ENCODE data around the gene LDLRAD4. TPM values are rescaled to one million over a fixed set of nuclear protein-coding genes. Genes with fewer than 3 reads are reported as not detected.

The LDLRAD4 gene
- total RNA-seq, 1 experiment from 2014 or later, result 1.7 TPM

- DNase-seq (ENCODE audit: low spot score), result no peak
Measured at GRCh38 chr18:13265008-13265910, 46.7 kb downstream of the LDLRAD4 start.

GRCh38 chr18:13265911-13266217 lies 47.3 kb downstream of the LDLRAD4 start:
- no peak for DNase-seq (ENCODE audit: low spot score)

DNA sequence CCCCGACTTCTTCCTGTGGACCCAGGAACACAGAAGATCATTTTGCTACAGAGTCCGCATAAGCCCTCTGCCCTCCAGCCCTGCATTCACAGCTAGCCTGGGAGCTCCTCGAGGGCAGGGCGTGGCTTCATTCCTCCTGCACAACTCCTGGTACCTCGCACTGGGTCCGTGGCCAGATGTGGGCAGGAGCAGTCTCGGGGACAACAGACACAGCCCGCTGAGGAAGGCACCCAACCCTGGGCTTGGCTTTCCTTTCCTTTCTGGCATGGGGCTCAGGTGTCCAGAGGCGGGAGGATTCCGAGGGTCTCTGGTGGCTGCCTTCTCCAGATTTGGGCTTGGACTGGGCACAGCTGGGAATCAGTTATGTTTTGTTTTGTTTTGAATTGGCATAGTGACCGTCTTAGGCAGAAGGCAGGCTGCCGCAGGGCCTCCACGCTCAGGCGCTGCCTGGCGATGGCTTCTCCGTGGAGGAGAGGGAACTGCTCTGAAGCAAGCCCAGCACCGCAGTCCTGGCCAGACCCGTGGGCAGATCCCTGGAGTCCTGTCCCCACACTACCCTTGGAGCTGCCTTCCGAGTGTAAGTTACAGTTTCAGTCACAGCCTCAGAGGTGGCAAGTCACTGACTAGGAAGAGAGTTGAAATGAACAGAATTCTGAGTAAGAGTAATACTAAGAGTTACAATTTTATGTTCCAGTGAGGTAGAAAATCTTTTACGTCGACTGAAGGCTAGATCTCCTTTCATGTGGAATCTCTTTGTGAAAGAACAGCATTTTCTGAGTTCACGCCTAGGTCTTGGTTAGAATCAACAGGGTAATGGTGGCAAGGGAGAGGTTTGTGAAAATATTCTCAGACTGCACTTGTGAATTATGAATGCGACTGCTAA lies 47.9 kb downstream of the LDLRAD4 start:
- no peak for DNase-seq (ENCODE audit: low spot score)

- DNase-seq (ENCODE audit: low spot score), result no peak
Measured at GRCh38 chr18:13267431-13267873, 48.9 kb downstream of the LDLRAD4 start.

DNA sequence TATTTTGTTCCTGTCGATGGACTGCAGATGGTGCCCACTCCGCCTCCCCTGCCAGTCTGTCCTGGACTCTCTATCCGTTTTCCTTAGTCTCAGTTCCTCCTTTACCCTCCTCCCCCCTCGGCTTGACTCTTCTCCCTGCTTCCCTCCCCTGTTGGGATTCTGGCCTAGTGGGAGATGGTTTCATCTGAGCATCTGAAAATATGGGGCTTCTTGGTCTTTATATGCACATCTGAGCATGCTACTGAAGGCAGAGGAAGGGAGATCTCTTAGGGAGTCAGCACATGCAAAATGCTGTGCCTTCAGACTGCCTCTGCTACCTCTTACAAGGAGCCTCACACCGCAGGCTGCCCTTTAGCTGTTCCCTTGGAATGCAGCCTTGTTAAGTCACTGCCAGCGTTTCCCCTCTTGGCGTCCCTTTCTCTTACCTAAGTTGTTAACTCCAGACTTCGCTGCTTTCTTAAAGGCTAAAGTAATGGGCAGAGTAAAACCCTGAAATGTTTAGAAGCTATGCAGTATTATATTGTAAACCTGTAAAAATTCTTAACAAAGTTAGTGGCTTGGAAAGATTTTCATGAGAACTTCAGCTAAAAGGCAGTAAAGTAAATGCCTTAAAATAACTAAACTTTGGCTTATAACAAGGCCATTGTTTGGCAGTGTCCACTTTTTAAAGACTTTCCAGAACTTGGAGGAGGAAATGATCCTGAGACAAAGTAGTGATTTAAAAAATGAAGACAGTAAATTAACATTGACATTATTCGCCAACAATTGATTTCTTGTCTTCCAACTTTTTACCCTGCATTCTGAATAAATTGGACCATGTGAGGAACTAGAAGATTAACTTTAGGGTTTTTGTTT lies 49.8 kb downstream of the LDLRAD4 start:
- no peak for DNase-seq (ENCODE audit: low spot score)

DNA sequence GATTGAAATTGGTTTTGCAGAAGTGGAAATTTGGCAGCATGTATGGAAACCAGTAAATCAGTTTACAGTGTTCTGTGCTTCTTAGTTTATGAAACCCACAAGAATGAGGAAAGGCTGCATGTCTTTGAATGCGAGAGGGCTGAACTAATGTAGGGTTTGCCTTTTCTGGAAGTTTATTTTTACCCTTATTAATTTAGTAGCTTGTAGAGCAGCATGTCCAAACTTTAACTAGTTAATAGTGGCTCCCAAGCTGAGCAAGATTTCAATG lies 50.4 kb downstream of the LDLRAD4 start:
- DNase-seq (ENCODE audit: low spot score), result no peak

- DNase-seq (ENCODE audit: low spot score), result no peak
Measured at GRCh38 chr18:13269521-13270011, 51.0 kb downstream of the LDLRAD4 start.

DNA sequence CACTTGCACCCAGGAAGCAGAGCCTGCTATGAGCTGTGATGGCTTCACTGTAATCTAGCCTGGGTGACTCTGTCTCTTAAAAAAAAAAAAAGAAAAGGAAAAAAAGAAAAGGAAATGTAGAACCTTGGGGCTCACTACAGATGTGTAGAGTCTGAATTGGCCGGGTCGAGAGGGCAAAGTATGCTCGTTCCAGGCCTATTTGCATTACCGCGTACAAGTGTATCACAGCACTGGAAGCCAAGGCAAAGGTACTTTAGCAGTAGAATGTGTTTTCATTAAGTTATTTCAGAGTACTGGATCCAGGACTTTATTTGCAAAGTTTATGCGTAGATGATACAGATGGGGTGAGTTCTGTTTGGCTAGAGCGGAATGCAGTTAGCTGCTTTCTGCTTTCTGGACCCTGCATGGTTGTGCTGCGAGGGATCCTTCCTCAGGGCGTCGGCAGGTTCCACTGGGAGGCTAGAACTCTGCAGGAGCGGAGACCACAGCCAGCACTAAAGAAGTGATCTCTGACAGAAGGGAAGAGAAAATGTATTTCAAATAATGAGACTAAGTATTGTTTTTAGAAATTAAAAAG lies 51.8 kb downstream of the LDLRAD4 start:
- DNase-seq (ENCODE audit: low spot score), result no peak

DNA sequence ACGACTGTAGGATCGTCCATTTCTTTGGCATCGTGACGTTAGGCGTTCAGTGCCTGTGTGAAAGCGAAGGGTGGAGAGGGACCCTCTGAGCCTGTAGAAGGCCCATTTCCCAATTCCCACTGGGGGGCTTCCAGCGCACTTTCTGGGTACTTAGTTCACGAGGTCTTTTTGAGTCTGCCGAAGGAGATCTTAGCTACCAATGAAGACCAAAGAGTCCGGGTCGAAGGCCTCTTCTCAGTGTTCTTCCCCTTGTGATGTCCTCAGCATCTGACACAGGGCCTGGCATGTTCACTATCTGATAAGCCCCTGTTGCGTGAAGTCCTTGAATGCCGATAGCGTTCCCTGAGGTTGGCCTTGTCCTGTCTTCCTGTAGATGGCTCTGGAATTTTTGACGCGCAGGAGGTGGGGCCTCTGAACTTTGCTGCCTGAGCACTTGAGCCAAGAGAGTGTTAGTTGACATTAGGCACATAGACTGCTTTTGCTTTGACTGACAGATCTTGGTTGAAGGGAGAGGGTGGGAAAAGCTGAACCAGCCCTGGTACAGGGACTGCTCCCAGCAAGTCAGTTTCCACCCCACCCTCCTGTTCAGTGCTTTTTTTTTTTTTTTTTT lies 52.8 kb downstream of the LDLRAD4 start:
- DNase-seq (ENCODE audit: low spot score), result no peak

GRCh38 chr18:13272416-13272815 lies 53.9 kb downstream of the LDLRAD4 start:
- DNase-seq (ENCODE audit: low spot score), result no peak

GRCh38 chr18:13273800-13274199 lies 55.2 kb downstream of the LDLRAD4 start:
- no peak for DNase-seq (ENCODE audit: low spot score)

DNA sequence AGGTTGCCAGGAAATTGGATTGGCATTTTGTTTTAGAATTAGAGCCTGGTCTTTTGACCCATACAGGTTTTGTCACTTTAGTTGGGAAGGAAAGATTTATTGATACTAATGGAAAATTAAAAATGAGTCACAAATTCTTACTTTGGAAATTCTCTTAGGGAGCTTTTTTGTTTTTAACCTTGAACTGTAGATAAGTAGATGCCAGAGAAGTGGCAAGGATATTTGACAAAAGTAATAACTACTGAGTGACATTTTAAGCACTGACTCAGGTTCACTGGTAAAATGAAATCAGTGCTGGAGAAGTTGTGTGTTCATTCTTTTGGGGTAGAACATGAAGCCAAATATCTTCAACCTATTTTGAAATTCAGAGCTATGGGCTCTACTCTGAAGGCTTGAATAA lies 56.5 kb downstream of the LDLRAD4 start:
- no peak for DNase-seq (ENCODE audit: low spot score)

- DNase-seq (ENCODE audit: low spot score), result no peak
Measured at GRCh38 chr18:13276530-13277520, 58.3 kb downstream of the LDLRAD4 start.

DNA sequence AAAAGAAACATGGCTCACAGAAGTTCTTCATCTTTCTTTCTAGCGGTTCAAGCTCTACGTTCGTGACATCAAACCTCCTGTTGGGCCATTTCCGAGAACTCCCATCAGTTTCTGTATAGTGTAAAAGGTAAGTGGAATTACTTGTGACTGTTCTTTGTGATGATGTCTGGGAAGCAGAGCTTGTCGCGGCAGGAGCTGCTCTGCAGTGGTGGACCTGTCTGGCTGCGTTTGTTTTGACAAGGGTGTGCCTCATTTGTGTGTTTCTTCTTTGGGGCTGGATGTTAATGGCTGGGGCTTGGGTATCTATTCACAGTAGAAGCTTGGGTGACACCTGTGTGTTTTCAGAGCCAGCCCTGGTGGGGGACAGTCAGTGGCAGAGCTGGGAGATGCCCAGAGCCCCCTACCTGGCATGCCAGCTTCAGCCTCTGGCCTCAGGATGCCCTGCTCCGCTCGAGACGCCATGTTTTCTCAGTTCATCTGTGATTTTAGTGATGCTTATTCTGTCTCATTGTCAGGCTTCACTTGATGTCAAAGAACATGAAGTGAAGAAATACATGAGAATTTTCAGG lies 59.6 kb downstream of the LDLRAD4 start:
- no peak for DNase-seq (ENCODE audit: low spot score)

DNA sequence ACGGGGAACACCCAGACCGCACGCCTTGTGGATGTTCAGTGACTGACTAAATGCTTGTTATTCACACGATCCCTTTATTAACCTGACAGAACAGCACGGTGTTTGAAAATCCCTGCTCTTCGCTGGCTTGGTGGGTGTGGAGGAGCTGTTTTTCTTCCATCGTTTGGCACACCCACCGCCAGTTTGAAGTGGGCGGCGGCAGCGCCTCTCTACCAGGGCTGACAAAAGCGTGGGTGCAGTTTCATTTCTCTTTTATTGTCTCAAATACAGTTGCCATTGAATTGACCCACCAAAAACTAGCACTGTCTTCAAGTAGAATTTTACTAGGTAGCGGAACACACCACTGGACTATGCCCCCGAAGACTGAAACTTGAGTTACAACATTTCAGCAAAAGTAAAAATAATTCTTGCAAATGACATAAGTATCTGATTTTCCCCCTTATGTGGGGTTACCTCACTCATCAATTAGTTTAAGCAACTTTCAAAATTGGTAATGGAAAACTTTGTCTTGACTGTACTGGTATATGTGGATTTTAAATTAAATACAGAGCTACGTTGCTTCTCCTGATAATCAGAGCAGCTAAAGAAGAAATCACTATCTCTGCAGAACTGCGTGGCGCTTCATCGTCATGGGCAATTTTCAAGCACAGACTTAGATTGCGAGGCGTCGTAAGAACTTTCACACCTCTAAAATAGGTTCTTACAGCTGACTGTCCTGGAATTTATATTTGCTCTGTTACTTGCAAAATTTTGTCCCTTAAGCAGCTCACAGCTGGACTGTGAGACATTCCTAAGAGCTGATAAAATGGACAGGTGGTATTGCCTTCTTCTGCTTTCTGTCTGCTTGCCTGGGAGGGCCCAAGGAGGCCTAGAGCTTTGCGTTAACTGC lies 60.9 kb downstream of the LDLRAD4 start:
- no peak for DNase-seq (ENCODE audit: low spot score)

GRCh38 chr18:13280070-13280795 lies 61.7 kb downstream of the LDLRAD4 start:
- no peak for DNase-seq (ENCODE audit: low spot score)

GRCh38 chr18:13281406-13281805 lies 62.8 kb downstream of the LDLRAD4 start:
- no peak for DNase-seq (ENCODE audit: low spot score)

DNA sequence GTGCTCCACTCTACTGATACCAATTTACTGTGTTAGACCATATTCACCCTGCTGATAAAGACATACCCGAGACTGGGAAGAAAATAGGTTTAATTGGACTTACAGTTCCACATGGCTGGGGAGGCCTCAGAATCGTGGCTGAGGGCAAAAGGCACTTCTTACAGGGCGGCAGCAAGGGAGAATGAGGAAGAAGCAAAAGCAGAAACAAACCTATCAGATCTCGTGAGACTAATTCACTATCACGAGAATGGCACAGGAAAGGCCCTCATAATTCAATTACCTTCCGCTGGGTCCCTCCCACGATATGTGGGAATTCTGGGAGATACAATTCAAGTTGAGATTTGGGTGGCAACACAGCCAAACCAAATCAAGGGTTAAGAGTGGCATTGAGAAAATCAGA lies 65.2 kb downstream of the LDLRAD4 start:
- DNase-seq (ENCODE audit: low spot score), result no peak
